ENCODE measurements around the gene EWSR1.
"Not testable (repeated sequence)": the region's sequence is repeated elsewhere in the genome, so short reads cannot be mapped to it uniquely, and the experiment has no call there.

Gene EWSR1

DNA sequence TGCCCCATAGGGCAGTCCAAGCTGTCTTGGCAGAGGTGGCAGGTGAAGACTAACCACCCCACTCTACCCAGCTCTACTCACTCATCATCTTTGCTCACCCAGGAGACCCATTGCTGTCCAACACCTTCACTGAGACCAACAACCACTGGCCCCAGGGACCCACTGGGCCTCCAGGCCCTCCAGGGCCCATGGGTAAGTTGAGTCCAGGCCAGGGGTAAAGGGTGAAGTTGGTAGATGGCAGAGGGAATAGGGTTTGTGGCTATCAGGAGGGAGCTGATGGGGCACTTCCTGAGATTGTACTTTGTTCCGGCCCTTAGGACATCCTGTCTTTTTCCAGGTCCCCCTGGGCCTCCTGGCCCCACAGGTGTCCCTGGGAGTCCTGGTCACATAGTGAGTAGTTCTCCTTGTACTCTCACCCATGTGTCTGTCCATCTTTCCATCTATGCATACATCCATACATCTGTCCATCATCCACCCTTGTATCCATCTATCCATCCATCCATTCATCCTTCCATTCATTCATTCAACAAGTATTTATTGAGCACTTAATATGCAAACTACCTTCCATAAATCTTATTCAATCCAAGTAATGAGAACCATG, 34.7 kb upstream of the EWSR1 start:
- Mint-ChIP-seq H3K27ac (ENCODE audit: low read depth) (no peak overlapping the region), H3K9me3 (peaks cover 6% of the 10 kb centered on the region), H3K4me3 (no peak overlapping the region)

DNA sequence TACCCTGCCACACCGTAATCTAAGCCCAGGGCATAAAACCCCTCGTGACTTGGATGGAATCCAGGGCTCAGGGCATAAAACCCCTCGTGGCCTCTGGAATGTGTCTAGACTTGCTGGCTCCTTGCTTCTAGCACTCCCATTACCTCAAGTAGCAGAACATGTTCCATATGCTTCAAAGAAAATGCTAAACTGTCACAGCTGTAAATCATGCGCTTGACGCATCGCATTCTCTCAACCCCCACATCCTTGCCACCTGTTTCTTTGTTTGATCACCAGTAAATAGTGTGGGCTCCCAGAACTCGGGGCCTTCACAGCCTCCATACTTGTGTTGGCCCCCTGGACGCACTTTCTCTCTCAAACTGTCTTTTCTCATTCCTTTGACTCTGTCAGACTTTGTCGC, 27.6 kb upstream of the EWSR1 start:
- ATAC-seq (replicated peaks; ENCODE audit: extremely low read depth, poor library complexity, severe bottlenecking); H3K9me3 Mint-ChIP-seq; H3K27ac Mint-ChIP-seq (ENCODE audit: low read depth): not testable (repeated sequence)

More for the DNA sequence above, 34.7 kb upstream of the EWSR1 start:
- H3K27me3 Mint-ChIP-seq = no peaks in the 10 kb centered on the region
- peaks cover 1% of the 10 kb centered on the region for H3K36me3 Mint-ChIP-seq (ENCODE audit: insufficient read depth)
- no peaks in the 10 kb centered on the region for H3K4me1 Mint-ChIP-seq
- ATAC-seq (replicated peaks; ENCODE audit: extremely low read depth, poor library complexity, severe bottlenecking) = no peak
- no peak for DNase-seq (ENCODE audit: low spot score in 2 of 2)

DNA sequence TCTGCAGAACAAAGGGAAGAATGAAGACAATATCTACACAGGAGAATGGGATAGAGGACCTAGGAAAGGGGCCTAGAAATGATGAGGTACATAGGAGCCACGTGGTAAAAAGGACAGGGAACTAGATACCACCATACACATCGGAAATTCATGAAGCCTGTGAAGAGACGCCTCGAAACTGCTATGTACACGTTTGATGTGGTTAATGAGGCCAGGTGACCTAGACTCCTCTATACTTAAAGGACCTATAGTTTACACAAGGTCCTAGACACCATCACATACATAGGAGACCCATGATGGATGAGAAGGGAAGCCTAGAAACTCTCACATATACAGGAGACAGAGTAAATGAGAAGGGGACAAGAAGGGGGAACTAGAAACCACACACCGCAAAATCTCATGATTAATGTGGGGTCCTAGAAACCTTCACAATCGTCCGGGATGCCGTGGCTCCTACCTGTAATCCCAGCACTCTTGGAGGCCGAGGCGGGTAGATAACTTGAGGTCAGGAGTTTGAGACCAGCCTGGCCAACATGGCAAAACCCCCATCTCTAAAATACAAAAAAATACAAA, 24.1 kb upstream of the EWSR1 start:
- Mint-ChIP-seq H3K36me3 (ENCODE audit: insufficient read depth) (no peaks in the 10 kb centered on the region), H3K27me3 (peaks cover 19% of the 10 kb centered on the region), H3K9me3 (no peaks in the 10 kb centered on the region), H3K4me1 (peaks cover 5% of the 10 kb centered on the region), H3K4me3 (no peak overlapping the region), H3K27ac (ENCODE audit: low read depth) (no peak overlapping the region)
- DNase-seq (ENCODE audit: low spot score in 2 of 2) (no peak), ATAC-seq (replicated peaks; ENCODE audit: extremely low read depth, poor library complexity, severe bottlenecking) (no peak)

More for the DNA sequence above, 27.6 kb upstream of the EWSR1 start:
- peaks cover 18% of the 10 kb centered on the region for H3K27me3 Mint-ChIP-seq
- H3K4me3 Mint-ChIP-seq; H3K36me3 Mint-ChIP-seq (ENCODE audit: insufficient read depth); DNase-seq (ENCODE audit: low spot score in 2 of 2); H3K4me1 Mint-ChIP-seq: not testable (repeated sequence)

DNA sequence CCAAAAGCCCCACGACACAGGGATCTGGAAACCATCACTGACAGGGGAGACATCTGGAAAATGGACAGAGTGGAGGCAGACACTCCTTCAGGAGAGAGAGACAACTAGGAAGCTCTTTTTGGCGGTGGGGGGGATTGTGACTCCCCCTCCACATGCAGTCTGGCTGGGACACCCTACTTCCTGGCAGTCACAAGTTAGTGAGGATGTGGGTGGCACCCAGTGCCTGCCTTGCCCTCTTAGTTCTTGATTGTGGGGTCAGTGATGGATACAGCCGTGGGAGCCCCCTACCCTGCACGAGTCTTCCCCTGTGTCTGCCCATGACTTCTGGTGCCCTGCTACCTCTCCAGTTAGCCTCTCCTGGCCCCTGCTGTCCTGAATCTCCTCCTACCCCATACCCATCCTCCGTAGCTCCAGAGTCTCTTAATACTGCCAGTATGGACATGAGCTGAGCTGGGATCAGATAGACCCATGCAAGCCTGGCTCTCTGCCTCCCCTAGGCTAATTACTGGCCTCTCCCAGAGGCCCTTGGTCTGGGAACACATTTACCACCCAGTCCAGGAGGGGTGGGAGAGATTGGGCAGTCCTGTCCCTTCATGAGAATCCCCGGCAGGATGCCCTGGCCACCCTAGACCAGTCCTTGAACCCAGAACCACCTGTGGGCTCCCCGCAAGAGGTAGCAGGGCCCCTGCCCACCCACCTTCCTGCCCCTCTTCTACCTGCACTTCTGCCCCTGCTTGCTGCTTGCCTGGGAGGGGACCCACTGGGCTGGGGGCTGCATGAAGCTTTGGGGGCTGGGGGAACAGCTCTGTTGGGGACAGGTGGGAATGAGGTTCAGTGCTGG, 23.1 kb upstream of the EWSR1 start:
- H3K27ac Mint-ChIP-seq (ENCODE audit: low read depth) = no peak overlapping the region
- H3K36me3 Mint-ChIP-seq (ENCODE audit: insufficient read depth) = no peaks in the 10 kb centered on the region
- DNase-seq (ENCODE audit: low spot score in 2 of 2) = no peak
- no peak for ATAC-seq (replicated peaks; ENCODE audit: extremely low read depth, poor library complexity, severe bottlenecking)
- peaks cover 19% of the 10 kb centered on the region for H3K27me3 Mint-ChIP-seq
- H3K9me3 Mint-ChIP-seq = no peaks in the 10 kb centered on the region
- H3K4me1 Mint-ChIP-seq = peaks cover 5% of the 10 kb centered on the region
- no peak overlapping the region for H3K4me3 Mint-ChIP-seq

DNA sequence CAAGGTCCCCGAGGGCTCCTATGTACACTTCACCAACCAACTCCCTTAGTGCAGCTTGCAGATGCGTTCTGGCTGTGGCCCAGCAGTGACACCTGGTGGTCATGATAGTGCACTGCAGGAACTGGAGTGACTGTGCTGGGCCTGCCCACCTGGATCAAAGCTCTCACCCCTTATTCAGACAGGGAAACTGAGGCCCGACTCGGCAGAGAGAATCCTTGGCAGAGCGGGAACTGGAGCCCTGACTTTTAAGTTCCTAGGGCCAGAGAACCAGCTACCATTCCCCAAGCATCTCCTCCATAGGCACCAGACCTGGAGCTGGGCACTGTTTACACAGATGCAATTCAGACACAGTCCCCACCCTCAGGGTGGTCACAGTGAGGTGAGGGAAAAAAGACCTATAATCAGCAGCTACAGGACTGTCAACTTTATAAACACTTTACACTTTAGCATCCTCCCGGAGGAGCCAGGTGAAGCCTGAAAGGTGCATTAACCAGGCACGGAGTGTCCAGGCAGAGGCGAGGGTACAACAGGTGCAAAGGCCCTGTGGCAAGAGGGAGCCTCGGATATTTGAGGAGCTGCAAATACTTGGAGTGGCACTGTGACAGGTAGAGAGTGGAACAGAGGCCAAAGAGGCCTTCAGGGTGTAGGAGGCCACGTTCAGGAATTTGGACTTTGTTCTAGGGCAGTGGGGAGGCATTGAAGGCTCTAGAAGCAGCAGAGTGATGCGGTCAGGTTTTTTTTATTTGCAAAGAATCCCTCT, 22.3 kb upstream of the EWSR1 start:
- Mint-ChIP-seq H3K27me3 (peaks cover 19% of the 10 kb centered on the region), H3K36me3 (ENCODE audit: insufficient read depth) (no peaks in the 10 kb centered on the region), H3K4me3 (no peak overlapping the region), H3K4me1 (peaks cover 5% of the 10 kb centered on the region), H3K27ac (ENCODE audit: low read depth) (no peak overlapping the region), H3K9me3 (no peaks in the 10 kb centered on the region)
- ATAC-seq (replicated peaks; ENCODE audit: extremely low read depth, poor library complexity, severe bottlenecking) = no peak
- DNase-seq (ENCODE audit: low spot score in 2 of 2) = peak; percentile 55 to 57

DNA sequence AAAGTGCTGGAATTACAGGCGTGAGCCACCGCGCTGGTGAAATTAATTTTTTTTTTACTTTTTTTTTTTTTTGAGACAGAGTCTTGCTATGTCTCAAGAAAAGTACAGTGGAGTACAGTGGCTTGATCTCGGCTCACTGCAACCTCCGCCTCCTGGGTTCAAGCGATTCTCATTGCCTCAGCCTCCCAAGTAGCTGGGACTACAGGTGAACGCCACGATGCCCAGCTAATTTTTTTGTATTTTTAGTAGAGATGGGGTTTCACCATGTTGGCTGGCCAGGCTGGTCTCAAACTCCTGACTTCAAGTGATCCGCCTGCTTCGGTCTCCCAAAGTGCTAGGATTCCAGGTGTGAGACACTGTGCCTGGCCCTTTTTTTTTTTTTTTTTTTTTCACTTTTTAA, 20.2 kb upstream of the EWSR1 start:
- H3K27me3 Mint-ChIP-seq = peaks cover 19% of the 10 kb centered on the region
- not testable (repeated sequence) for DNase-seq (ENCODE audit: low spot score in 2 of 2); H3K4me1 Mint-ChIP-seq; H3K27ac Mint-ChIP-seq (ENCODE audit: low read depth); H3K9me3 Mint-ChIP-seq; H3K4me3 Mint-ChIP-seq; H3K36me3 Mint-ChIP-seq (ENCODE audit: insufficient read depth); ATAC-seq (replicated peaks; ENCODE audit: extremely low read depth, poor library complexity, severe bottlenecking)

DNA sequence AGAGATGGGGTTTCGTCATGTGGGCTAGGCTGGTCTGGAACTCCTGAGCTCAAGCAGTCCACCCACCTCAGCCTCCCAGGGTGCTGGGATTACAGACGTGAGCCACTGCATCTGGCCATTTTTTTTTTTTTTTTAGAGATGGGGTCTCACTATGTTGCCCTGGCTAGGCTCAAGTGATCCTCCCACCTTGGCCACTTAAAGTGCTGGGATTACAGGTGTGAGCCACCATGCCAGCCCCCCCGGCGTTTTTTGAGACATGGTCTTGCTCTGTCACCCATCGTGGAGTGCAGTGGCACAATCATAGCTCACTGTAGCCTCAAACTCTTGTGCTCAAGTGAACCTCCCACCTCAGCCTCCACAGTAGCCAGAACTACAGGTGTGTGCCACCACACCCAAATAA, 16.8 kb upstream of the EWSR1 start:
- Mint-ChIP-seq H3K36me3 (ENCODE audit: insufficient read depth) (peaks cover 2% of the 10 kb centered on the region), H3K27ac (ENCODE audit: low read depth) (no peak overlapping the region), H3K27me3 (no peaks in the 10 kb centered on the region), H3K9me3 (no peaks in the 10 kb centered on the region), H3K4me1 (no peaks in the 10 kb centered on the region), H3K4me3 (no peak overlapping the region)
- ATAC-seq (replicated peaks; ENCODE audit: extremely low read depth, poor library complexity, severe bottlenecking) = no peak
- no peak for DNase-seq (ENCODE audit: low spot score in 2 of 2)

DNA sequence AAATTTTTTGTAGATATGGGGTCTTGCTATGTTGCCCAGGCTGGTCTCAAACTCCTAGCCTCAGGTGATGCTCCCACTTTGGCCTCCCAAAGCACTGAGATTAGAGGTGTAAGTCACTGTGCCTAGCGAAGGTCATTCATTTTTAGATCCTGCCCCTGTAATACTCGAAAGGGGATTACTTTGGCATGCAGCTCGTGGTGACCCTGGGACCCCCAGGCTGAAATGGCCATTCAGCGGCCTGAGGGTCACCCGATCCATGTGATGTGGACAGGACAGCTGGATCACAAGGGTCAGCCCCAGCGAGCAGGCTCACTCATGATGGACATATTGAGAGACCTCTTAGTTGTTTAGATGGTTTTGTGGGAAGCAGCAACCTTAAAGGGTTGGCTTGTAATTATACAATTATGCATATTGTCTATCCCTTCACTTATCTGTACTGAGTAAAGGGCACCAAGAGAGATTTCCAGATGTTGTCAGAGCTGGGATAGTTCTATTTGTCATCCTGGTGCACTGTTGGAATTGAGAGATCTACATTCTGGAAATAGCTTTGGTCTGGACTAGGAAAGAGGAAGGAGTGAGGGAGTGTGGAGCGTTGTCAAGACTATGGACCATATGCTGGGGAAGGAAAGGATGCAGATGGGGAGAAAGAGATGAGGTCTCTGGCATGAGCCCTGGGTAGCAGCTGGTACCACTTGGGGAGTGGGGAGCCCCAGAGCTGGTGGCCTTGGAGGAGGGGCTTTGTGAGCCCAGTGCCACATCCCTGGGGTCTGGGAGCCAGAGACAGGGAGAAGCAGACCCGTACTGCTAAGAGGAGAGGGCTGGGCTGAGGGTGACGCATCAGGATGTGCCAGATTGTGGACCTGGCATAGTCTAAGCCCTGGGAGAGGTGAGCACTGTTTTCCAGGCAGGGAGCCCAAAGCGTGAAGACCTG, 15.8 kb upstream of the EWSR1 start:
- Mint-ChIP-seq H3K4me3 (no peak overlapping the region), H3K9me3 (no peaks in the 10 kb centered on the region), H3K27me3 (no peaks in the 10 kb centered on the region), H3K36me3 (ENCODE audit: insufficient read depth) (peaks cover 2% of the 10 kb centered on the region), H3K4me1 (no peaks in the 10 kb centered on the region), H3K27ac (ENCODE audit: low read depth) (no peak overlapping the region)
- ATAC-seq (replicated peaks; ENCODE audit: extremely low read depth, poor library complexity, severe bottlenecking) = no peak
- no peak for DNase-seq (ENCODE audit: low spot score in 2 of 2)

DNA sequence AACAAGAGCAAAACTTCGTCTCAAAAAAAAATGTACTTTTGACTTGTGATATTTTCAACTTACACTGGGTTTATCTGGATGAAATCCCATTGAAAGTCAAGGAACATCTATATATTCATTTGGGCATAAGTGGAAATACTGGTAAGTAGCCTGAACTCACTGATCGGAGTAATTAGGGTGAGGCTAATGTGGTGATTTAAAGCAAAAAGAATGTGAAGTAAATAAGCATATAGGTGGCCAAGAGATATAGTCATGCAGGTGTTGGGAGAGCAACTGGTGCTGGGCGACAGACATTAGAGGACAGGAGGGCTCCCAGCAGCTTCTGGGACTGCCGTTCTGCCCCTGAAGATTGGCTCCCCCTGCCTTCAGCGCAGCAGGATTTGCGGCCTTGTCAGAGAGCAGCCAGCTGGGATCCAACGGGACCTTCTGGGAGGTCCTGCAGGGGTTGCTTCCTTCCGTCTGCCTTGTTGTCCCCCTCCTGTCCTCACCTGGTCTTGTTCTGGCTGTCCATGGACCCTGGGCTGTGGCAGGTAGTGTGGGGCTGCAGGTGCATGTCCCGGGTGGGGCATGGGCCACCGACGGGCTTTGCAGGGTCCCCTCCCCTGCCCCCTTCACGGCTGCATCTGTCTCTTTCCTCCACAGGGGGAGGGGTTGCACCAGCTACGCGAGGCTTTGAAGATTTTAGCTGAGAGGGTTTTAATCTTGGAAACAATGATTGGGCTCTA, 14.3 kb upstream of the EWSR1 start:
- H3K27me3 Mint-ChIP-seq = no peaks in the 10 kb centered on the region
- H3K4me3 Mint-ChIP-seq = no peak overlapping the region
- ATAC-seq (replicated peaks; ENCODE audit: extremely low read depth, poor library complexity, severe bottlenecking) = no peak
- no peak overlapping the region for H3K27ac Mint-ChIP-seq (ENCODE audit: low read depth)
- no peak for DNase-seq (ENCODE audit: low spot score in 2 of 2)
- H3K36me3 Mint-ChIP-seq (ENCODE audit: insufficient read depth) = peaks cover 2% of the 10 kb centered on the region
- H3K4me1 Mint-ChIP-seq = no peaks in the 10 kb centered on the region
- H3K9me3 Mint-ChIP-seq = no peaks in the 10 kb centered on the region

DNA sequence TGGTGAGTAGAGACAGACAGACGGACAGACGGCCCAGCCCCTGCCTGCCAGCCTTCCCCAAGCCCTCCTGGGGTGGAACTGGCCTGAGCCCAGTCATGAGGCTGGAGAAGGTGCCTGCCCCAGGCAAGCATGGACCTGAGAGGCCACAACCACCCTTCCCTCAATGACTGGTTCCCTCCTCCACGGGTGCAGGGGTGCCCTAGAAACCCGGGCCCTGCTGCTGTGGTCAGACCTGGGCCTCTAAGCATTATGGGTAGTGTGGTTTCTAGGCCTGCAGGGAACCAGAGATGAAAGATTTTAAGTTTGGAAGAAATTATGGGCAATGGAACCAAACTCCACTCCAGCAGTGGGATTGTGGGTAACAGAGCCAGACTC, 13.8 kb upstream of the EWSR1 start:
- H3K27ac Mint-ChIP-seq (ENCODE audit: low read depth) = no peak overlapping the region
- peaks cover 2% of the 10 kb centered on the region for H3K36me3 Mint-ChIP-seq (ENCODE audit: insufficient read depth)
- H3K4me1 Mint-ChIP-seq = no peaks in the 10 kb centered on the region
- DNase-seq (ENCODE audit: low spot score in 2 of 2) (no peak), ATAC-seq (replicated peaks; ENCODE audit: extremely low read depth, poor library complexity, severe bottlenecking) (no peak)
- H3K27me3 Mint-ChIP-seq = no peaks in the 10 kb centered on the region
- no peak overlapping the region for H3K4me3 Mint-ChIP-seq
- H3K9me3 Mint-ChIP-seq = no peaks in the 10 kb centered on the region

DNA sequence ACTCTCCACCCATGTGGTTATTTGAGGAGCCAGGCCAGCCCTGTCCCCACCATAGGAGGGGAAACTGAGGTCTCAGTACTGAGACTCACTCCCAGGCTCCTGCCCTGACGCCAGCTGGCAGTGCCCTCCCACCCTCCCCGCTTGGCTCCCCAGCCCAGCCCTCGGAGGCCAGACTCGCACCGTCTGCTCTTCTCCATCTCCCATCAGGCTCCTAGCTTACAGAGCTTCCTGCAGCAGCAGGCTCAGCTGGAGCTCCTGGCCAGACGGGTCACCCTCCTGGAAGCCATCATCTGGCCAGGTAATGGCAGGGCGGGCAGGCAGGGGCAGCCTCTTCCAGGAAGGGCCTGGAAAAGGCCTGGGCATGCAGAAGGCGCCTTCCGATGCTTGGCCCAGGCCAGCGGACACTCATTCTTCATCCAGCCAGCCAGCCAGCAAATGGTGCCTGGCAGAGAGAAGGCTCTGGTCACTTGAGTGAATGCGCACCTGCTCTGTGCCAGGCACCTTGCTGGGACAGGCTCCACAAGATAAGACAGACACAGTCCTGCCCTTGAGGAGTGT, 12.9 kb upstream of the EWSR1 start:
- Mint-ChIP-seq H3K4me1 (no peaks in the 10 kb centered on the region), H3K4me3 (no peak overlapping the region), H3K36me3 (ENCODE audit: insufficient read depth) (peaks cover 4% of the 10 kb centered on the region), H3K27ac (ENCODE audit: low read depth) (no peak overlapping the region), H3K27me3 (no peaks in the 10 kb centered on the region), H3K9me3 (no peaks in the 10 kb centered on the region)
- ATAC-seq (replicated peaks; ENCODE audit: extremely low read depth, poor library complexity, severe bottlenecking) = no peak
- DNase-seq (ENCODE audit: low spot score in 2 of 2) = no peak
